T-helper 2 cell treated with Interferon-gamma antibody and Interleukin-4, amounts not matched to agents 5 μg/mL and 100 μg/mL, for 36 hours (primary cell): Measurements from ENCODE around the gene GRIK4.
"Not testable (repeated sequence)": the region's sequence is repeated elsewhere in the genome, so short reads cannot be mapped to it uniquely, and the experiment has no call there.

Experiments used
- DNase-seq: peaks from one replicate; pipeline ENCODE4 v3.0.0; 2021; ENCODE audit warnings: low spot score
- H3K27ac Mint-ChIP-seq: one replicate; pipeline ENCODE4 v1.8.0; 2021; ENCODE audit warnings: mild to moderate bottlenecking, mixed read lengths
- H3K27me3 Mint-ChIP-seq: one replicate; pipeline ENCODE4 v1.8.0; 2021; ENCODE audit warnings: low read depth, mixed read lengths
- H3K36me3 Mint-ChIP-seq: one replicate; pipeline ENCODE4 v1.8.0; 2021; ENCODE audit warnings: low read depth, mixed read lengths
- H3K4me1 Mint-ChIP-seq: one replicate; pipeline ENCODE4 v1.8.0; 2021; ENCODE audit warnings: low read depth, mixed read lengths
- H3K4me3 Mint-ChIP-seq: one replicate; pipeline ENCODE4 v1.8.0; 2022; ENCODE audit warnings: mild to moderate bottlenecking, moderate library complexity, mixed read lengths
- H3K9me3 Mint-ChIP-seq: one replicate; pipeline ENCODE4 v1.8.0; 2021; ENCODE audit warnings: mixed read lengths

Gene GRIK4

DNA sequence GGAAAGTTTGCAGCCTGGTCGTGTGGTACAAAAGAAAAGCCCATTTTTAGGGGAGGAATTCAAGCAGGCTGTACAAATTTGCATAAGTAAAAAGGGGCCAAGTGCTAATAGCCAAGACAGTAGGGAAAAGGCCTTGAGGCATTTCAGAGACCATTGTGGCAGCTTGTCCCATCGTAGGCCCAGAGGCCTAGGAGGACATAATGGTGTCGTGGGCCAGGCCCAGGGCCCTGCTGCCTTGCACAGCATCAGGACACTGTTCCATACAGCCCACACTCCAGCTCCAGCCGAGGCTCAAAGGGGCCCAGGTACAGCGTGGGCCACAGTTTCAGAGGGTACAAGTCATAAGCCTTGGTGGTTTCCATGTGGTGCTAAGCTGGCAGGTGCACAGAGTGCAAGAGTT, 106.9 kb downstream of the GRIK4 start:
- Mint-ChIP-seq H3K4me3 (no peak overlapping the region), H3K27ac (no peak overlapping the region), H3K4me1 (no peaks in the 10 kb centered on the region), H3K9me3 (peaks cover 9% of the 10 kb centered on the region), H3K27me3 (no peaks in the 10 kb centered on the region), H3K36me3 (no peaks in the 10 kb centered on the region)
- no peak for DNase-seq

DNA sequence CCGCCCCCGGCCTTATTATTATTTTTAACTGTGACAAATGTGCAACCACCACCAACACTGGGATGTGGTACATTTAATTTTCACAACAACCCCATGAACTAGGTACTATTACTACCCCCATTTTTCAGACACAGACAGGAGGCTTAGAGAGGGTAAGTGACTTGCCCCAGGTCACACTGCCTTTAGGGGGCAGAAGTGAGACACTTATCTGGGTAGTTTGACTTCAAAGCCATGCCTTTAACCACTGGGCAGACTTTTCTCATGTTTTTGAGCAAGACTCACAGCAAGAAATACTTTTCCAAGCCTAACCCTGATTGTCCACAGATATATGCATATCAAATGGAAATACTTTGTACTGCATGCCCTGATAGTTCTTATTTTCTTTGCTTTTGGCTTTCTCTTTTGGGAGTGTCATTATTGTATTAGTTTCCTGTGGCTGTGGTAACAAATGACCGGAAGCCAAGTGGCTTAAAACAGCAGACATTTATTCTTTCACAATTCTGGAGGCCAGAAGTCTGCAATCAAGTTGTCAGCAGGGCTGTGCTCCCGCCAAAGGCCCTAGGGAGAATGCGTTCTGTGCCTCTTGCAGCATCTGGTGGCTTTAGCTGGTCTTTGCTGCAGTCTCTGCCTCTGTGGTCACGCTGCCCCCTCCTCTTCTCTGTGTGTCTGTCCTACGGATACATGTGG, 110.8 kb downstream of the GRIK4 start:
- Mint-ChIP-seq H3K9me3 (peaks cover 9% of the 10 kb centered on the region), H3K4me1 (no peaks in the 10 kb centered on the region), H3K4me3 (no peak overlapping the region), H3K27ac (no peak overlapping the region), H3K27me3 (no peaks in the 10 kb centered on the region), H3K36me3 (no peaks in the 10 kb centered on the region)
- DNase-seq = no peak

DNA sequence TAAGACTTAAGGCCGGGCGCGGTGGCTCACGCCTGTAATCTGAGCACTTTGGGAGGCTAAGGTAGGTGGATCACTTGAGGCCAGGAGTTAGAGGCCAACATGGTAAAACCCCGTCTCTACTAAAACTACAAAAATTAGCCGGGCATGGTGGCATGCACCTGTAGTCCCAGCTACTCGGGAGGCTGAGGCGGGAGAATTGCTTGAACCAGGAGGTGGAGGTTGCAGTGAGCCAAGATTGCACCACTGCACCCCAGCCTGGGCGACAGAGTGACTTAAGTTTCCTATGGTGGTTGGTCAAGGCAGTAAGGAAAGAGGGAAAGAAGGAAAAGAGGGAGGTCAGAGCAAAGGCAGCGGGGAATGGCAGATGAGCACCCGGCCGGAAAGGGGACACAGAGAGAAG, 113.4 kb downstream of the GRIK4 start:
- H3K27me3 Mint-ChIP-seq, H3K36me3 Mint-ChIP-seq, H3K27ac Mint-ChIP-seq, H3K4me3 Mint-ChIP-seq, H3K9me3 Mint-ChIP-seq, DNase-seq, H3K4me1 Mint-ChIP-seq: not testable (repeated sequence)

DNA sequence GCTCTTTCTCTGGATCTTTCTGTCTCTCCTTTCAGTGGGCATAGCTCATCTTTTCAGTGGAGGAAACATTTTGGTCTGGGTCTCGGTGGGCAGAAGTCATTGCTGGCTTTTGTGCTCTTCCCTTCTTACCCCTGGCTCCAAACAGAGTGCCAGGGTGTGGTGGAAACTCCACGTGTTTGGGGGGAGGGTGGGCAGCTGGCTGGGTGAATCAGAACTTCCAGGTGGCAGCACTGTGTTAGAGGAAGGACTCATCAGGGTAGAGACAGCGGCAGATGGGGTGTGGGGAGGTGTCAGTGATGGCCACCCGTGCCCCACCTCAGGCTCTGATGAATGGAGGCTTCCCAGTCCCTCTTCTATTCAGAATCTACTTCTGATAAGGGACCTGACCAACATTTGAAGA, 114.0 kb downstream of the GRIK4 start:
- Mint-ChIP-seq H3K27ac (no peak overlapping the region), H3K27me3 (no peaks in the 10 kb centered on the region)

DNA sequence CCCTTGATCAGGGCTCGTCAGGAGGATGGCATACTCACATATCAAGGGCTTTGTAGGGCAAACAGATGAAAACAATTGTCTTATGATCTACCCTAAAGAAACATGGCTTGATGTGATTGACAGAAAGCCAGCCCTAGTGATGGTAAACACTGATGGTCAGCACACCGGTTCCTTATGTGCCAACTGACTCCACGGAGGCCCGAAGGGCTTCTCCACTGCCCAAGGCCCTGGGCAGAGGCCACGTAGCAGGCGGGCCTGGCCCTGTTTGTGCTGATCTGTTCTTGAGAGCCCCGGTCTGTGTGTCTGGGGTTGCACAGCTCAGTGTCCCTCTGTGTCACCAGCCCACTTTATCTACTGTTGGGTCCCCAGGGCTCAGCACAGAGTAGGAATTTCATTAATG, 115.2 kb downstream of the GRIK4 start:
- Mint-ChIP-seq H3K4me1 (no peaks in the 10 kb centered on the region), H3K4me3 (no peak overlapping the region), H3K9me3 (no peaks in the 10 kb centered on the region), H3K27ac (no peak overlapping the region), H3K36me3 (no peaks in the 10 kb centered on the region), H3K27me3 (no peaks in the 10 kb centered on the region)
- DNase-seq = no peak

More for the DNA sequence above, 114.0 kb downstream of the GRIK4 start:
- Mint-ChIP-seq H3K4me1 (no peaks in the 10 kb centered on the region), H3K4me3 (no peak overlapping the region), H3K36me3 (no peaks in the 10 kb centered on the region), H3K9me3 (no peaks in the 10 kb centered on the region)
- DNase-seq = no peak

DNA sequence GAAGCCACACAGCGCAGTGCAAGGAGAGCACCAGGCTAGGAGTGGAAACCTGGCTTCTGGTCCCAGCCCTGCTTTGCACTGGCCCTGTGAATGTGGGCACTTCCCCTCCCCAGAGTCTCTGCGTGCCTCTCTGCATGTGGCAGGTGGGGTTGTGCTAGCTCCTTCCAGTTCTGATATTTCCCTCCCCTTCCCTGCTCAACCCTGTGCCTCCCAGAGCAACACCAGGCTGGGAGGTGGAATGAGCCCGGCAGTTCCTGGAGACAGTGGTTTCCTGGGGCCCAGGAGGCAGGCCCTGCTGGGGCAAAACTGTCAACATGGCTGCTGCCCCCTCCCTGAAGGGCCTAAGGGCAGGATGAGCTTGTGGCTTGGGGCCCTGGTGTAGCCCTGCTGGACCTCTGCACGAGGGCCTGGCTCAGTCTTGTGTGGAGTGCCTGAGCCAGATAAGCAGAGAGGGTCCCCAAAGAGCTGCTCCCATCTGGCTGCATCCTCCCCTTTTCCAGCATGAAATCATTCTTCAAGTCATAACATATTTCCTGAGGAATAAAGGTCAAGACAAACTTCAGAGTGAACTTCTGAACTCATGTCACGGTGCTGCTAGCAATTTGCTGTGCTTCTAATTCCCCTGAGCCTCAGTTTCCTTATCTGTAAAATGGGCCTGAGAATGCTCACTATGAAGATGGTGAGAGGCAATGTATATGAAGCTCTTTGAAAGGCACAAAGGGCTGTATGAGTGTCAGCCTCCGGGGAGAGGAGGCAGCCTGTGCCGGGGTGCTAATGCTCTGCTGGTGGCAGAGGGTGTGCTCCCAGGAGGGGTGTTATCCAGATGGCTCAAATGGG, 116.0 kb downstream of the GRIK4 start:
- H3K27me3 Mint-ChIP-seq = no peaks in the 10 kb centered on the region
- DNase-seq = no peak
- no peaks in the 10 kb centered on the region for H3K36me3 Mint-ChIP-seq
- H3K27ac Mint-ChIP-seq = no peak overlapping the region
- H3K4me1 Mint-ChIP-seq = no peaks in the 10 kb centered on the region
- no peak overlapping the region for H3K4me3 Mint-ChIP-seq
- H3K9me3 Mint-ChIP-seq = no peaks in the 10 kb centered on the region

DNA sequence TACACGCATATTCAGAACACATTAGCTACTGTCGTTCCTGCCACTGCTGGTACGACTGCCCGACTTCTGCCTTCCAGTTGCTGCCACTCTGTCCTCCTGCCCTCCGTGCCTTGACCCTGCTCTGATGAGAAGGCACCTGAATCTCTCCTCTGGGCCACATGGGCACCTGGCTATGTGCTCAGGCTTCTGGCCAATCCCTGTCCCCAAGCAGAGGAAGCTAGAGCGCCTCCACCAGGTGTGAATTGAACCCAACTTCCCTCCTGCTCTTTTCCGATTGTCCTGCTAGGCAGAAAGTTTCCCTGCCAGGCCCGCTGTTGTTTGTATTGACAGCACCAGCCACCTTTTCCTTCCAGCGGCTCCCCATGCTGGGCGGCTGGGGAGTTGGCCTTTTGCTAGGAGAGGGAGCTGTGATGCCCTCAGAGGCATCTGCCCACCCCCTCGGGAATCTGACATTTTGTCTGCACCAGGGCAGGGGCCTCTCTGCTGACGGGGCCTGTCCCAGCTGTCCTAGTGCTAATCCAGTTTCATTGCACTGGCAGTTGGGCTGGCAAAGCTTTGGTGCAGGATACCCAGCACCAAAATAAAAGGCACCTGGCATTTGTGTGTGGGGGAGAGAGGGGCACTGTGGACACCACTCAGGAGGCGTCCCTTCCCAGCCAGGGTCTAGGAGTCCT, 118.0 kb downstream of the GRIK4 start:
- no peak overlapping the region for H3K27ac Mint-ChIP-seq
- H3K27me3 Mint-ChIP-seq = no peaks in the 10 kb centered on the region
- no peak for DNase-seq
- H3K36me3 Mint-ChIP-seq = no peaks in the 10 kb centered on the region
- H3K4me3 Mint-ChIP-seq = no peak overlapping the region
- H3K9me3 Mint-ChIP-seq = no peaks in the 10 kb centered on the region
- no peaks in the 10 kb centered on the region for H3K4me1 Mint-ChIP-seq

DNA sequence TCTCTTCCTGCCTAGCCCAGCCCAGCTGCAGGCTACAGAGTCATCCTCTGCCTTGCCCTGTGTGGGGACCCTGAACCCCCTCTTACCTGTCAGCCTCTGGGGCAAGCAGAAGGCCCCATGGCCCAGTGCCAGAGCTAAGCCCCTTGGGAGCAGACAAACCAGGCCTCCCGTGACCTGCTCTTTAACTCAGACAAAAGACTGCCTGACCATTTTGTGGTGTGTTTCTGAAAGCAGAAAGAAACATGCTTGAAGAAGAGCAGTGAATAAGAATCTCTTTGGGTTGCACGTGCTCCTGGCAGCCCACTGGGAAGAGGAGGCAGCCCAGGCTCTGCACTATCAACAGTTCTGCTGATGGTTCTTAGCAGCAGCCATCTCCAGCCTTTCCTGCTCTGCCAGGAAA, 118.6 kb downstream of the GRIK4 start:
- Mint-ChIP-seq H3K36me3 (no peaks in the 10 kb centered on the region), H3K9me3 (no peaks in the 10 kb centered on the region), H3K4me3 (no peak overlapping the region), H3K27ac (no peak overlapping the region), H3K27me3 (no peaks in the 10 kb centered on the region), H3K4me1 (no peaks in the 10 kb centered on the region)
- no peak for DNase-seq

DNA sequence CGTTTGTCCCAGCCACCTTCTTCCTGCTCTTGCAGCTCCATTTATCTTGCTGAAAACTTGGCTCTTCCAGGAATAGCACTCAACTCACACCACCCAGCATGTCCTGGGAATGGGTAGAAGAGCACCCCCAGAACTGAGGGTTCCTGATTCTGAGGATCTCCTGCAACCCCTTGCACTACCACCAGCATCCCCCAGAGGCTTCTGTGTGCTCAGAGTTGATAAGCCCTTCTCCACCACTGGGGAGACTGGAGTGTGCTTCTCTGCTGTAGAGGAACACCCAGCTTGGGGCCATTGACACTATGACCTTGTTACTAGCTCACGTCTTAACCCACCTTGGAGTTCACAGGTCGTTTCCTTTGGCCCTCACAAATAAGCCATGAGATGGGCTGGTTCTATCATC, 121.0 kb downstream of the GRIK4 start:
- no peak overlapping the region for H3K27ac Mint-ChIP-seq
- no peaks in the 10 kb centered on the region for H3K4me1 Mint-ChIP-seq
- H3K27me3 Mint-ChIP-seq = peaks cover 2% of the 10 kb centered on the region
- DNase-seq = no peak
- H3K36me3 Mint-ChIP-seq = no peaks in the 10 kb centered on the region
- no peaks in the 10 kb centered on the region for H3K9me3 Mint-ChIP-seq
- H3K4me3 Mint-ChIP-seq = no peak overlapping the region

DNA sequence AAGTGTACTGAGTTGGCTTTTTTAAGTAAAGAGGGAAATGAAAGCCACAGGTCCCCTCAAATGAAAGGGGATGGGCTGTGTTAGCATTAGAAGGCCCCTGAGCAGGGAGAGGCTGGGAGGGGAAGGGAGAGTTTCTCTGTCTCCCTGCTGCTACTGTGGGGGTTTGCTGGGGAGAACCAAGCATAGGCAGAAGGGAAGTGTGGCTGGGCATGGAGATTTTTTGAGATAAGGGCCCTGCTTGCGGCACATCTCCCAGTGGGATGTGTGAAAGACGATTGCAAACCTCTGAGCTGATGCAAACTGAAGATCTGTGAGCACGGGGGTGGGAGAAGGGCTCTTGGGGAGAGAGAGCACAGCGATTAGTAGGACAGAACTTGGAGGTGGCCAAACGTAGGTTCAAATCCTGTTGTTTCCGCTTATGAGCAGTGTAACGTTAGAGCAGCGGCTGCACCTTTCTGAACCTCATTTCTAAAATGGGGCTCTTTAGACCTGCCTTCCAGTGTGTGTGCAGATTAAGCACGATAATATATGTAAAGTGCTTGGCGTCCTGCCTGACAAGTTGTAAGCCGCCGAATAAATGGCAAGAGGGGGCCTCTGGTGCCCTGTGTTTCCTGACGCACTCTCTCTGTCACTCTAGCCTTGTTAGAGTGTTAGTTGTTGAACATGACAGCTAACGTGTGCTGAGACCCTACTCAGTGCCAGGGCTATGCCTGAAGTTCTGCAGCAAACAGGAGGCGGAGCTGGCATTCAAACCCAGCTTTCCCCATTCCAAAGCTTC, 122.3 kb downstream of the GRIK4 start:
- Mint-ChIP-seq H3K4me3 (no peak overlapping the region), H3K36me3 (no peaks in the 10 kb centered on the region), H3K27me3 (peaks cover 2% of the 10 kb centered on the region), H3K4me1 (no peaks in the 10 kb centered on the region), H3K9me3 (no peaks in the 10 kb centered on the region), H3K27ac (no peak overlapping the region)
- DNase-seq = no peak

DNA sequence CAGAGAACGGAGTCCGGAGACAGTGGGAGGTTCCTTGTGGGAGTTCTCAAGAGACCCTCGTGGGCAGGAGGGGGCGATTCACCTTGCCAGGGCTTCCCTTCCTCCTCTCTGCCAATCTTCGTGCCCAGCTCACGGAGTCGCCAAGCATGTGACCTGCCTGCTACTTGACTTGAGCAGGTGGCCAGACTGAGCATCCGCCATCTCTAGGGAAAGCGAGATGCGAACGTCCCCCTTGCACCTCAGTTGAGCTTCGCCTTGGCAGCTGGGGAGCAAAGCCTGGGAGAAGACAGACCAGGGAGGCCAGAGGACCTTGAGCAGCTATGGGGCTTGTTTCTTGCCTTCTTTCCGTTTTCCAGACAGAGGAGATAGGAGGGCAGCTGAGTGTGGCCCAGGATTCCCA, 123.2 kb downstream of the GRIK4 start:
- no peaks in the 10 kb centered on the region for H3K4me1 Mint-ChIP-seq
- no peak for DNase-seq
- no peak overlapping the region for H3K27ac Mint-ChIP-seq
- no peaks in the 10 kb centered on the region for H3K9me3 Mint-ChIP-seq
- H3K4me3 Mint-ChIP-seq = no peak overlapping the region
- H3K27me3 Mint-ChIP-seq = peaks cover 2% of the 10 kb centered on the region
- H3K36me3 Mint-ChIP-seq = no peaks in the 10 kb centered on the region

DNA sequence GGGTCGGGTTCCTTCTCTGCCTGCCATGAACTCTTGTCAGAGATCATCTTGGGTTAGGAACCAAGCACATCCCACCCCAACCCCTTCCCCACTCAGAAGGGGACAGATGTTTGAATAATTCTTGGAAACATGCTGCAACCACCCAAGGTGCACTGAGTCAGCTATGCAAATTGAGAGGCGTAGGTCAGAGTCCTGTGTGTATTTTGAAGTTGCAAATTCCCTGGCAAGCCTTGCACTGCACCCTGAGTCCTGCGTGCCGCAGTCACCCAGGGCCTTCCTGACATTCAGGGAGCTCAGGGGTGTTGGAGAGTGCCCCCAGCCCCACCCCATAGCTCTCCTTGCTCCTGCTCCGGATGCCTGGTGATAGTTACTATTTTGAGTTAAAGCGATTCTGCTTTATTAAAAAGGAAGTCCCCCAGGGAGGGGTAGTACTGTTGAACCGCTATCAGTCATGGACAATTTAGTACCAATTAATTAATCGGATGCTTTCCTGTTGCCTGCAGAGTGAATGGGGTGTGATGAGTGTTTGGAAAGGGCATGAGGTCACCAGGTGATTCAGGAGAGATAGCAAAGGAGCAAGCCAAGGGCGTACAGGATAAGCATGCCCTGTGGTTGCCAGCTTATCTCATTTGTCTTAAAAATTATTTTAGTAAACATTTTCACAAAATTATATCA, 123.7 kb downstream of the GRIK4 start:
- H3K4me1 Mint-ChIP-seq = no peaks in the 10 kb centered on the region
- DNase-seq = no peak
- H3K27ac Mint-ChIP-seq = no peak overlapping the region
- peaks cover 2% of the 10 kb centered on the region for H3K27me3 Mint-ChIP-seq
- no peak overlapping the region for H3K4me3 Mint-ChIP-seq
- H3K36me3 Mint-ChIP-seq = no peaks in the 10 kb centered on the region
- no peaks in the 10 kb centered on the region for H3K9me3 Mint-ChIP-seq

DNA sequence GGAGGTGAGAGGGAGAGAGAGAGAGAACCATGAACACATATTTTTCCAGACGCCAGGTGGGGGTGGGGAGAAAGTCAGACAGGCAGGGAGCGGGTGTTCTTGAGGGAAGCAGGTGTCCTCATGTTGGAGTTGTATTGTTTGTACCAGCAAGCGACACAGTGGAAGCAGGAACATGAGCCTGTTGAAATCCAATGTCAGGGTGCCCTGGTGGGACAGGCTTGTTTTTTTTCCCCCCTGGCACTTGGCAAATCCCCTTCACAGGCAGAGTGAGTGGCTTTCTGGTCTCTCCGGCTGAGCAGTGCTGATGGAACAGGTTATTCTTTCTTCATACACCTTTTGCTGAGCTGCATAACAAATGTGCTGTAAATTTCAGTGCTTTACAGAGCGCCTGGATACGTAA, 125.6 kb downstream of the GRIK4 start:
- Mint-ChIP-seq H3K4me3 (no peak overlapping the region), H3K4me1 (no peaks in the 10 kb centered on the region), H3K9me3 (no peaks in the 10 kb centered on the region), H3K36me3 (no peaks in the 10 kb centered on the region), H3K27me3 (peaks cover 2% of the 10 kb centered on the region), H3K27ac (no peak overlapping the region)
- DNase-seq = no peak
